SH-SY5Y (cell line): ENCODE measurements around the gene ZFTA.

Source experiments
- GATA2 ChIP-seq: IDR thresholded peaks from 2 replicates; pipeline ENCODE4 v1.6.1; 2011; ENCODE audit warnings: mild to moderate bottlenecking, low read depth, low read length
- GATA3 ChIP-seq: IDR thresholded peaks from 2 replicates; pipeline ENCODE4 v1.6.1; 2011; ENCODE audit warnings: low read depth, mild to moderate bottlenecking, low read length, moderate library complexity

The ZFTA gene

DNA sequence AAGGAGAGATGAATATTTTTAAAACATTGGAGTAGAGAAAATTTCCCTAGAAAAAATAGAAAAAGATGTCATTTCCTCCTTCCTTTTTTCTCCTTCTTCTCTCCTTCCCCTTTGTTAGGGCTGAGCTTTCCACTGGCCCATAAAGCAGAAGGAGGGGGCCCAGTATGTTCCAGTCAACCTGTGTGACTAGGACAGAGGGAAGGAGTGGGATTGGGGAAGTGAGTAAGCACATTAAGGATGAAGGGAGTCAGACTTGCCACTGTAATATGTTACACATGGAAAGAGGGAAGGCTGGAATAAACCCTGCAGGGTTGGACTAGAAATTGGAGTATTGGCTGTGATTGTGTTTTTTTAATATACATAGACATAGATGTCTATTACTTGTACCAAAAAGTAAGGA, 24.6 kb upstream of the ZFTA start:
- TF ChIP-seq GATA3 (no peak), GATA2 (no peak)

DNA sequence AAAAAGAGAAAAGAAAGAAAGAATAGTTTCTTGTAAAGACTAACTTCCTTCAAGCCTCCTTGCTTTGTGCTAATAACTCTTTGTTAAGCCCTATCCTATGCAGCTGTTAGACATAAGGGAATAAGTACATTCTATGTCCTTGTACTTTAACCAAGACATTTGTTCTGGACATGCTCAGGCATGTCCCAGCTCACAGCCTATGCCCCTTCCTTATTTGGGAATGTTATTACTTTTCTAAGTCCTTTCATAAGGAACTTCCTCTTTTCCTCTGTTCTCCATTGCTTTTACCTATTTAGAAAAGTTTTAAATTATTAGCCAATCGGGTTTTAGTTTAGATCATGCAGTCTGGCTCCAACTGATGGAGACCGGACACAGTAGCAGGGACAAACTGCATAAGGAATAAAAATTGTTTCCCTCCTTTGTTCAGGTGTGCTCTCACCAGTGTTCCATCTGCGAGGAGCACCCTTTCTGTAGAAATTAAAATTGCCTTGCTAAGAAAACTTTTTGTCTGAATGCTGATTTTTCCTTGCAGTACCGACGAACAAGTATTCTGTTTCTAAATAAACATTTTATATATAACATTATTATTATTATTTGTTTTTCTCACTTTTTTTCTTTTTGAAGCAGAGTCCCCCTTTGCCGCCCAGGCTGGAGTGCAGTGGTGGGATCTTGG, 23.1 kb upstream of the ZFTA start:
- TF ChIP-seq GATA3 (no peak), GATA2 (no peak)

DNA sequence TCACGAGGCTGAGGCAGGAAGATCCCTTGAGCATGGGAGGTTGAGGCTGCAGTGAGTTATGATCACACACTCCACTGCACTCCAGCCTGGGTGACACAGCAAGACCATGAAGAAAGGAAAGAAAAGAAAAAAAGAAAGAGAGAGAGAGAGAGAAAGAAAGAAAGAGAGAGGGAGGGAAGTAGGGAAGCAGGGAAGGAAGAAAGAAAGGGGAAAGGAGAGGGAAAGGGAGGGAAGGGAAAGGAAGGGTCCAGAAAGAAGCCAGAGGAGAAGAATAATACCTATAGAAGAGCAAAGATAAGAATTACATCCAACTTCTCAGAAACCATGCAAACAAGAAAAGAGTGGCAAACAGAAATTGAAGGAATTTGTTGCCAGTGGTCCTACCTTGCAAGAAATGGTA, 17.2 kb upstream of the ZFTA start:
- TF ChIP-seq GATA2 (no peak), GATA3 (no peak)

DNA sequence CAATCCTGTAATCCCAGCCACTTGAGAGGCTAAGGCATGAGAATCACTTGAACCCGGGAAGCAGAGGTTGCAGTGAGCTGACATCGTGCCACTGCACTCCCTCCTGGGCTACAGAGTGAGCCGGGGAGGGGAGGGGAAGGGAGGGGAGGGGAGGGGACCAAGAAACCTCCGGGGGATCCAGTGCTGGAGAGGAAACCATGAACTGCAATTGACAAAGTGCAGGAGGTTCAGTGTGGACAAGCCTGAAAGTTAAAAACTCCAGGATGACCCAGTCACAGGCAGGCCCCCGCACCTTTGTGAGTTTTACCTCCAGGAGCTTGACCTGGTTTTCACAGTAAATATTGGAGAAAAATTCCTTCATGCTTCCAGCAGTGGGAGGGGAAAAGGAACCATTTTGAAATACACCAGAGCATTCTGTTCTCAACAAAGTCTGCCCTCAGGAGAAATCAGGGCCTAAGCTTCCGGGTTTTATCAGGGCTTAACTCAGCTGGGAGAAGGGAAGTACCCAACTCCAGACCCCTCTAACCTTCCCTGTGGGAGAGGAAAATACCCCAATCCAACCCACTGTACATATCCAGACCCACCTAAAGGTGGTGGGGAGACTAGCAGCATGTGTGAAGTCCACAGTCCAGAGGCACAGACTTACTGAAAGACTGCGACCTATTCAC, 15.5 kb upstream of the ZFTA start:
- no peak for TF ChIP-seq GATA2
- TF ChIP-seq GATA3 = no peak

DNA sequence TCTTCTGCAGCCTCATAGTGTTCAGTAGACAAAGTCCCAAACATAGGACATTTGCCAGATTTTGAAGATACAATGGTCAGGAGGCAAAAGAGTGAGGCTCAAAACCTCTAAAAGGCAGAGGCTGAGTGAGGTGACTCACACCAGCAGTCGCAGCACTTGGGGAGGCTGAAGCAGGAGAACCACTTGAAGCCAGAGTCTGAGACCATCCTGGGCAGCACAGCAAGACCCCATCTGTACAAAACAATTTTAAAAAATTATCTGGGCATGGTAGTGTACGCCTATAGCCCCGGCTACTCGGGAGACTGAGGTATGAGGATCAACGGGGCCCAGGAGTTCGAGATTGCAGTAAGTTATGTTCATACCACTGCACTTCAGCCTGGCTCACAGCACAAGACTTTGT, 14.2 kb upstream of the ZFTA start:
- no peak for TF ChIP-seq GATA3
- TF ChIP-seq GATA2 = no peak

DNA sequence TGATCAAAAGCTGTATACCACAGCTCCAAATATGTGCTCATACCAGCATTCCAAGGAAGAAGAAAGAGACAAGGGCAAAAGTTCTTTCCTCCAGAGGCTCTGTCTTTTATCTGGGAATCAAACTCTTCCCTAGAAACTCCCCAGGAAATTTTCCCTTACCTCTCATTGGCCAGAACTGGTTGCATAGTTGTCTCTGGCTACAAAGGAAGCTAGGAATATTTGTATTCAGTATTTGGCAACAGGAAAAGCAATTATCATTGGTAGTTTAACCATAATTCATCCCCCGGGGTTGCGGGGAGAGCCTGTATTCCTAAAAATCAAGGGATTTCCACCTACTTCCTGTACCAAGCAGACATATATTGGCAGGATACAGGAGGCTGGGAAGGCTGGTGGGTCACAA, 10.5 kb upstream of the ZFTA start:
- TF ChIP-seq GATA3 = no peak
- TF ChIP-seq GATA2 = no peak

DNA sequence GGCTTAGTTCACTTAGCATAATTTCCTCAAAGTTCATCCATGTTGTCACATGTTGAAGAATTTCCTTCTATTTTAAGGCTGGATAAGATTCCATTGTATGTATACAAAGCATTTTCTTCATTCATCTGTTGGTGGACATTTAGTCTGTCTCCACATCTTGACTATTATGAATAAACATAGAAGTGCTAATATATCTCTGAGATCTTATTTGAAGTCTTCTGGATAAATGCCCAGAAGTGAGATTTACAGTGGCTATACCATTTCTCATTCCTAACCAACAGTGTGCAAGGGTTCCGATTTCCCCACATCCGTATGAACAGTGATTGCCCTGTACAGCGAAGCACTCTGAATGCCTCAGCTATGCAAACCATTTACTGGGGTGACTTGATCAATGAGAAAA, 6.6 kb upstream of the ZFTA start:
- TF ChIP-seq GATA3 = no peak
- TF ChIP-seq GATA2 = no peak

DNA sequence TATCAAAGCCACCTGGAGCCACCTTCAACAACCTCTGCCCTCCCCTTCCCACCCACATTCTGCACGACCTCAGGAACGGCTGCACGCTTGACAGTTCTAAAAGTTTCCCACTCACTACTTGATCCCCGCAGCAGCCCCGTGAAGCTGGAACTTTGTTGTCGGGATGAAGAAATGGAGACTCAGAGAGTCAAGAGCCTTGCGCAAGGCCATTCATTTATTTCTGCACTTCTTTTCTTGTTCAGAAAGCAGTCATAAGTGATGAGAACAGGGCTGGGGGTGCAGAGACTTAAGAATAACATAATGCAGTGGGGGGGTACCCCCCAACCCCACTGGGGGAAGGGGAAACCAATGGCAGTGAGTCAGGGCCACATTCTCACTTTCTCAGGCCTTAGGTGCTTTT, 2.2 kb upstream of the ZFTA start:
- no peak for TF ChIP-seq GATA2
- no peak for TF ChIP-seq GATA3

DNA sequence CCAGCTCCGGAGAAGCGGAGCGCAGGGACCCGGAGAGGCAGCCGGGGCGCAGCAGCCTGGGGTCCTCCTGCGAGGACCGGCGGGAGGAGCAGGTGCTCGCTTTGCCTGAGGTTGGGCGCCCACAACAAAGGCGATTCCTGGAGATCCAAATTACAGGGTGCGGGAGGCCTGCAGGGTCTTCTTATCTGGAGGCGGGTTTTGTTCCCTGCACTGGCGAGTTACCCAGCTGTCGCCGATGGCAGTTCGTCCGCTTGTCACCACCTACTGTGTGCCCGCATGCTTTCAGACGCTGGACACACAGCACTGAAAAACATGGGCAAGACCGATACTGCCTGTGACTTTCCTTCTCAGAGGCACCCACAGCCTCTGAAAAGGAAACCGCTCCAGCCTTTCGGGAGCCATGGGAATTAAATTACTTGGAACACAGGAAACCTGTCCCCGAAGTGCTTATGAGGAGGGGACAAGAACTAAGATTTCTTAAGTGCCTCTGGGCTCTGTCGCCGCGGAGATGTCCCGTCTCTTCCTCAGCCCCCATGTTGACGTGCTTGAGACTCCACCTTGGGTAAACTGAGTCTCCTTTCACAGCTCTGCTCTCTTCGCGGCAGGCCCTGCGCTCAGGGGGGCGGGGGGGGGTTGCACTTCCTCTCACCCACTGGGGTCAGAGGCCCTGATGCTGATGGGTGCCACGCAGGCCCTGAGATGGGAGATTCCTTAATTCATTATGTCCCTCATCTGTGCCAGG, 1.3 kb upstream of the ZFTA start:
- TF ChIP-seq GATA3 (no peak), GATA2 (no peak)

DNA sequence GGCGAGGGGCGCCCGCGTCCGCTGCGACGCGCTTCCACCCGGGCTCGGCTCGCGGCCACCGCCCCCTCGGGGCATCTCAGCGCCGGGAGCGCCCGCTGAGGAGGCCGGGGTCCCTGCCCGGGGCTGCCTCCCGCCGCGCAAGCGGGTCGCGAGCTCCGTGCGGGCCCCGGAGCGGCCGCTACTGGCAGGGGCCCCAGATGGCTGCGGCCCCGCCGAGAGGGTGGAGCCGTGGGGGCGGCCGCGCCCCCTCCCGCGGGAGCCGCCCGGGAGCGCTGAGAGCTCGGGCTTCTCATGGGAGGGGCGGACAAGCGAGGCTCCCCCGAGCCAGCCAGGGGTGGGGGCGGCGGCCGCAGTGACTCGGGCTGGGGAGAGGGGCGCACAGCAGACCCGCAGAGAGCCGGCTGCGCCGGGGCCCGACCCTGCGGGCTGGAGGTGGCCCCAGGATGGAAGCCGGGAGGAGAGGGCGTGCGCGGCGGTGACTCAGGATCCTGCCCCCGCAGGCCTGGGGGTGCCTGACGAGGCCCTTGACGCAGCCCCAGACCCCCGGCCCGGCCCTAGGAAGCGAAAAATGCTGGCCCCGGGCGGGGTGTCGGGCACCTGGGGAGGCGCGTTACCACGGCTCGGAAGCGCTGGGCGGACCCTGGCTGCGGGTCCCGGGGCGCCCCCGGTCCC, 603 bp upstream of the ZFTA start:
- no peak for TF ChIP-seq GATA3
- no peak for TF ChIP-seq GATA2

DNA sequence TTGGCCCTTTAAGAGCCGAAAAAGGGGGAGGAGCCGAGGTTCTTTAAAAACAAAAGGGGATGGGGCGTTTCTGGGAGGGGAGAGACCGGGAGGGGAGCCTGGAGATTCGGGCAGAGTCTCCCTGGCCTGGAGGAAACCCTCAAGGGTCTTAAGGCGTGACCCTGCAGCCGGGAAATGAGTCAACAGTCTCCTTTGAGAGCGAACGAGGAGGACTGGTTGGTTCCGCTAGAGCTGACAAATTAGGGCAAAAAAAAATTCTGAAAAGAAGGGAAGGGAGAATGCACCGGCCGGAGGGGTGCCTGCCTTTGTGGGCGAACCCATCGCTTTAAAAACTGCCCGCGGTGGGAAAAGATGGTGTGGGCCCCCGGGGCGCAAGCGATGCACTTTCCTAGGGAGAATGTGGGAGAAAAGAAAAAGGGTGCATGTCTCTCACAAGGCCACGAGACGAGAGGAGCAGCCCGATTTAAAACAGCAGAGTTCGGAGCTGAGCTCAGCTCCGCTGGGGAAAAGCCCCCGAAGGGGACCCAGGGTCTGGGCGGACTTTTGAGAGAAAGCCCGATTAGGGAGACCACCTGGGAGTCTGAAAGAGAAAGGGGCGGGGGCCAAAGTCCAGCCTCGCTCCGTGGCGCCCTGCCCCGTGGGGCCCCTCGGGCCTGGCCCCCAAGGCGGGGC, 874 bp downstream of the ZFTA start:
- TF ChIP-seq GATA2 (no peak), GATA3 (no peak)

DNA sequence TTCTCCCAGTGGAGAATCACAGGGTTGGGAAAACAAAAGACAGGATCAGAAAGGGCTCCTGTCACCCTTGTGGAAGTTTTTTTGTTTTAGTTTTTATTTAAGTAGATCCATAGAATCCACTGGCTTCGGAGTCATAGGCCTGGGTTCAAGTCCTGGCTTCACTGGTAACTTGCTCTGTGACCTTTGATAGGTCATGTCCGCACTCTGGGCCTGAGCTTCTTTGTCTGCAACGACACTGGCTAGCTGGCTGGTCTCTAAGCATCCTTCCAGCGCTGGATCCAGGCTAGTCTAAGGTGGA, 1.4 kb downstream of the ZFTA start:
- TF ChIP-seq GATA2 = no peak
- no peak for TF ChIP-seq GATA3

DNA sequence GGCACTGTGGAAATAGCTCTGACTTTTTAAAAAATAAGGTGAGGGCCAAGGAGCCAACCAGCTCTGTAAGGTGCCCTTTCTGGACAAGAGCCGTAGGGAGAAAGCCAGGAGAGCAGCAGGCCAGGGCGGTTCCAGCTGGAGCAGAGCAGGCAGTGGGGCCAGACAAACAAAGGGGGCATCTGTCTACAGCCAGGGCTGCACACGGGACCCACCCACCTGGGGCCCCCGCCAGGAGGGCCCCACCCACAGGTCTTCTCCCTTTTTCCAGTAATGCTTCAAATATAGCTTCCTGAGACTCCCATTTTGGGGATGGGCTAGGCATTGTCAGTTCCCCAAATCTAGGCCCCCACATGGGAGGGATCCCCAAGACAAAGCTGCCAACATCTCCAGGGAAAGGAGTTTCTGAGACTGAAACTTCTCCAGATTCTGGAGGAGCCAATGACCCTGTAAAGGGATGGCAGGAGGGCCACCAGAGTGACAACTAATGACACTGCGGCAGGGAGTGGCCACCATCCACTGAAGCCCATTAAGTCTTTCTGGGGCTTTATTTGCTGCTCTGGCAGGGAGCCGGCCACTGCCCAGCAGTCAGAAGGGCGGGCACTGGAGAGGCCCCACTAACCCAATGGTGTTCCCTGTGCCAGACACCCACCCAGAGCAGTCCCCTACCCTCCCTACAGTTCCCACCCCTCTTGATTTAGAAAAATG, 1.9 kb downstream of the ZFTA start:
- TF ChIP-seq GATA2 (no peak), GATA3 (no peak)
